ENCODE results near the gene FAM83D.

DNA sequence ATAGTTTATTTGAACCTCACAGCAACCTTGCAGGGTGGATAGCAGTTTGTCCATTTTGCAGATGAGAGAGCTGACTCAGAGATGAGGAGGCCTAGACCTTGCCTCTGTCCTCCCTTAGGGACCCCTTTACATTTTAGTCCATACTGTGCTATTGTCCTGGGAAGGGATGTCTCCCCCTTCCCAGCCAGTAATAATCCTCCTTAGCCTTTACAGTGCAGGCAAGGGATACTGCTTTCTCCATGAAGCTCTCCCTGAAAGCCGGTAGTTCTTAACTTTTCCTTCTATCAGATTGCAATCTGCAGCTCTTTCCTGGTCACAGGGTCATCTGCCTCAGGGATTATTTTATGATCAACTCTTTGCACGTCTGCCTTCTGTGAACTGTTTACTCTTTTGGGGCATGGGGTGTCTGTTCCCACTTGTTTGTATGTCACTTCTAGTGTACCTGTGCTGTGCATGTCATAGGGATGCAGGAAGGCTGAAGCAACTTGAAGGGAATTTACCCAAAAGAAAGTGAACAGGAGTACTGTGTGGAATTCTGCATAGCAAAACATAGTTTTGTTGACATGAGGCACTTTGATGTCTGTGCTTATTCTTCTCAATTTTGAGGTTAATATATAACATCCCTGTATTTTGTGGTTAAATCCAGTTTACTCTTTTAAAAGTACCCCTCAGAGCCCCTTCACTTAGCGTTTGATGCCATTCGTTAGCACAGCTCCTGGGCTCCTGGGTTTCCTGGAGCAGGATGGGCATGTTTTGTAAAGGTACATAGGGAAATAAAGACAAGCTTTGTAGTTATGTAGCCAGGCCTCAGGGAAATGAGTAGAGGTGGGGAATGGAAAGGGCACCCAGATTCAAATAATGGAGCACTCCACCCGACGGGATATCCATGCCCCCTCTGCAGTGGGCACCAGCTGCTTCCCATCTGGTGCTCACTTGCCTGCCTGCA lies 74.0 kb downstream of the FAM83D start:
- TF ChIP-seq, protein P1, sequence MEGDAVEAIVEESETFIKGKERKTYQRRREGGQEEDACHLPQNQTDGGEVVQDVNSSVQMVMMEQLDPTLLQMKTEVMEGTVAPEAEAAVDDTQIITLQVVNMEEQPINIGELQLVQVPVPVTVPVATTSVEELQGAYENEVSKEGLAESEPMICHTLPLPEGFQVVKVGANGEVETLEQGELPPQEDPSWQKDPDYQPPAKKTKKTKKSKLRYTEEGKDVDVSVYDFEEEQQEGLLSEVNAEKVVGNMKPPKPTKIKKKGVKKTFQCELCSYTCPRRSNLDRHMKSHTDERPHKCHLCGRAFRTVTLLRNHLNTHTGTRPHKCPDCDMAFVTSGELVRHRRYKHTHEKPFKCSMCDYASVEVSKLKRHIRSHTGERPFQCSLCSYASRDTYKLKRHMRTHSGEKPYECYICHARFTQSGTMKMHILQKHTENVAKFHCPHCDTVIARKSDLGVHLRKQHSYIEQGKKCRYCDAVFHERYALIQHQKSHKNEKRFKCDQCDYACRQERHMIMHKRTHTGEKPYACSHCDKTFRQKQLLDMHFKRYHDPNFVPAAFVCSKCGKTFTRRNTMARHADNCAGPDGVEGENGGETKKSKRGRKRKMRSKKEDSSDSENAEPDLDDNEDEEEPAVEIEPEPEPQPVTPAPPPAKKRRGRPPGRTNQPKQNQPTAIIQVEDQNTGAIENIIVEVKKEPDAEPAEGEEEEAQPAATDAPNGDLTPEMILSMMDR (conservative IDR thresholded peaks at IDR 0.05; ENCODE audit: low read depth in 2 of 2) = no peak
- TF ChIP-seq, protein P2, sequence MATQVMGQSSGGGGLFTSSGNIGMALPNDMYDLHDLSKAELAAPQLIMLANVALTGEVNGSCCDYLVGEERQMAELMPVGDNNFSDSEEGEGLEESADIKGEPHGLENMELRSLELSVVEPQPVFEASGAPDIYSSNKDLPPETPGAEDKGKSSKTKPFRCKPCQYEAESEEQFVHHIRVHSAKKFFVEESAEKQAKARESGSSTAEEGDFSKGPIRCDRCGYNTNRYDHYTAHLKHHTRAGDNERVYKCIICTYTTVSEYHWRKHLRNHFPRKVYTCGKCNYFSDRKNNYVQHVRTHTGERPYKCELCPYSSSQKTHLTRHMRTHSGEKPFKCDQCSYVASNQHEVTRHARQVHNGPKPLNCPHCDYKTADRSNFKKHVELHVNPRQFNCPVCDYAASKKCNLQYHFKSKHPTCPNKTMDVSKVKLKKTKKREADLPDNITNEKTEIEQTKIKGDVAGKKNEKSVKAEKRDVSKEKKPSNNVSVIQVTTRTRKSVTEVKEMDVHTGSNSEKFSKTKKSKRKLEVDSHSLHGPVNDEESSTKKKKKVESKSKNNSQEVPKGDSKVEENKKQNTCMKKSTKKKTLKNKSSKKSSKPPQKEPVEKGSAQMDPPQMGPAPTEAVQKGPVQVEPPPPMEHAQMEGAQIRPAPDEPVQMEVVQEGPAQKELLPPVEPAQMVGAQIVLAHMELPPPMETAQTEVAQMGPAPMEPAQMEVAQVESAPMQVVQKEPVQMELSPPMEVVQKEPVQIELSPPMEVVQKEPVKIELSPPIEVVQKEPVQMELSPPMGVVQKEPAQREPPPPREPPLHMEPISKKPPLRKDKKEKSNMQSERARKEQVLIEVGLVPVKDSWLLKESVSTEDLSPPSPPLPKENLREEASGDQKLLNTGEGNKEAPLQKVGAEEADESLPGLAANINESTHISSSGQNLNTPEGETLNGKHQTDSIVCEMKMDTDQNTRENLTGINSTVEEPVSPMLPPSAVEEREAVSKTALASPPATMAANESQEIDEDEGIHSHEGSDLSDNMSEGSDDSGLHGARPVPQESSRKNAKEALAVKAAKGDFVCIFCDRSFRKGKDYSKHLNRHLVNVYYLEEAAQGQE (IDR thresholded peaks at IDR 0.05; ENCODE audit: unreplicated experiment) = no peak
- TF ChIP-seq EZH2phosphoT487 (IDR thresholded peaks at IDR 0.05; ENCODE audit: unreplicated experiment) (no peak), POLR2AphosphoS5 (IDR thresholded peaks at IDR 0.05; ENCODE audit: low read depth) (no peak), ZNF331 (CRISPR knock-in tag; IDR thresholded peaks at IDR 0.05; ENCODE audit: low read depth) (no peak), CREB1 (CRISPR knock-in tag; IDR thresholded peaks at IDR 0.05; ENCODE audit: low read depth) (no peak), JUNB (IDR thresholded peaks at IDR 0.05; ENCODE audit: unreplicated experiment) (no peak), EZH2 (IDR thresholded peaks at IDR 0.05; ENCODE audit: low read depth, unreplicated experiment) (no peak), ZNF462 (CRISPR knock-in tag; IDR thresholded peaks at IDR 0.05) (no peak)

Data from GM23338 (cell line).